H1 (cell line): ENCODE data around the gene DPYD. TPM values are rescaled to one million over a fixed set of nuclear protein-coding genes. Genes with fewer than 3 reads are reported as not detected.

ENCODE experiments used
- NANOG ChIP-seq: IDR thresholded peaks from 2 replicates; pipeline ENCODE4 v1.6.1; 2011; ENCODE audit warnings: low read length, low read depth, mild to moderate bottlenecking, inconsistent platforms; ENCODE audit not compliant: insufficient read depth, poor library complexity, severe bottlenecking
- SP2 ChIP-seq: IDR thresholded peaks from 2 replicates; pipeline ENCODE4 v1.6.1; 2012; ENCODE audit warnings: mild to moderate bottlenecking, low read length, inconsistent platforms
- SRF ChIP-seq: IDR thresholded peaks from 2 replicates; pipeline ENCODE4 v1.6.1; 2011; ENCODE audit warnings: mild to moderate bottlenecking, low read depth, low read length, moderate library complexity
- TAF7 ChIP-seq: optimal IDR thresholded peaks from 2 replicates; pipeline ENCODE3; 2011; ENCODE audit warnings: low read depth, mild to moderate bottlenecking, inconsistent platforms, low read length, moderate library complexity, borderline replicate concordance
- ZNF274 ChIP-seq: IDR thresholded peaks from 2 replicates; pipeline ENCODE4 v1.7.0; 2012; ENCODE audit warnings: low read length, borderline replicate concordance; ENCODE audit errors: extremely low read depth
- polyA plus RNA-seq, 7 experiments: library from polyadenylated mRNA; depleted of rRNA in 3 of 7; stranded (reverse) in 5 of 7; unstranded in 2 of 7; fragments of >200 nt in 5 of 7; fragments of 200-250 nt in 2 of 7; gene quantifications; 1 replicate in 5 of 7; 2 replicates in 1 of 7; 4 replicates in 1 of 7; pipeline versions ENCODE4 v1.2.1 to v1.2.3, GENCODE V29; 2011 to 2013; ENCODE audit warnings: missing spikeins in 2 of 7, mixed read lengths in 2 of 7
- total RNA-seq: library from RNA; stranded (reverse); fragmentation: NEBNext Ultra II Directional; extraction: Animal tissue kit (Norgen Biotek cat#: 25700); gene quantifications from 2 replicates; pipeline ENCODE4 v1.2.1, GENCODE V29; 2021
- TF ChIP-seq, protein P1 (sequence below), 3 experiments: IDR thresholded peaks; 1 replicate in 2 of 3; 2 replicates in 1 of 3; pipeline versions ENCODE4 v1.5.1 to v1.6.1; 2011; ENCODE audit warnings: low read length in 3 of 3, mild to moderate bottlenecking in 3 of 3, inconsistent platforms in 2 of 3, low read depth in 1 of 3, moderate library complexity in 1 of 3; ENCODE audit not compliant: insufficient read depth in 1 of 3; ENCODE audit errors: control extremely low read depth in 1 of 3

DPYD gene
- total and polyA plus RNA-seq, 2 of the 8 experiments (the other 6 are each of a cell fraction or from before 2014, with no cell fraction given), result 0.29 to 0.73 TPM

DNA sequence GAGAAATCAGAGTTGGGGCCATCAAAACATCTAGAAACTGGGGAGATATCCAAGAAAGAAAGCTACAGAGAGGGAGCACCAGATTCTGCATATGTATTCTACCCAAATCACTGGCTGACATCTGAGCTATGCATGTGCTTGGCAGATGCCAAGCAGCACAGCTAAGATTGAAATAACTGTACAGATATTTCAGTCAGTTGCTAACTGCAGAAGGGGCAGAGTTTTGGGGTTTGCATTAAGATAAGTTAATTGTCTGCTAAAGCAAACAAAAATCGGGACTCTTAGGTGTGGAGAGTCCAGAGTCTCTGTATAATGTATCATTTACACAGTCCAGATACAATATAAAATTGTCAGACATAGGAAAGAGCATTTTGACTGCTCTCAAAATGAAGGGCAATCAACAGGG lies 762.1 kb downstream of the DPYD start (continued):
- TF ChIP-seq SP2 (no peak), TAF7 (no peak), NANOG (no peak), ZNF274 (no peak), SRF (no peak)
- TF ChIP-seq, protein P1, sequence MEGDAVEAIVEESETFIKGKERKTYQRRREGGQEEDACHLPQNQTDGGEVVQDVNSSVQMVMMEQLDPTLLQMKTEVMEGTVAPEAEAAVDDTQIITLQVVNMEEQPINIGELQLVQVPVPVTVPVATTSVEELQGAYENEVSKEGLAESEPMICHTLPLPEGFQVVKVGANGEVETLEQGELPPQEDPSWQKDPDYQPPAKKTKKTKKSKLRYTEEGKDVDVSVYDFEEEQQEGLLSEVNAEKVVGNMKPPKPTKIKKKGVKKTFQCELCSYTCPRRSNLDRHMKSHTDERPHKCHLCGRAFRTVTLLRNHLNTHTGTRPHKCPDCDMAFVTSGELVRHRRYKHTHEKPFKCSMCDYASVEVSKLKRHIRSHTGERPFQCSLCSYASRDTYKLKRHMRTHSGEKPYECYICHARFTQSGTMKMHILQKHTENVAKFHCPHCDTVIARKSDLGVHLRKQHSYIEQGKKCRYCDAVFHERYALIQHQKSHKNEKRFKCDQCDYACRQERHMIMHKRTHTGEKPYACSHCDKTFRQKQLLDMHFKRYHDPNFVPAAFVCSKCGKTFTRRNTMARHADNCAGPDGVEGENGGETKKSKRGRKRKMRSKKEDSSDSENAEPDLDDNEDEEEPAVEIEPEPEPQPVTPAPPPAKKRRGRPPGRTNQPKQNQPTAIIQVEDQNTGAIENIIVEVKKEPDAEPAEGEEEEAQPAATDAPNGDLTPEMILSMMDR (IDR thresholded peaks at IDR 0.05; ENCODE audit: control extremely low read depth in 1 of 3, insufficient read depth in 1 of 3, low read depth in 1 of 3, low read length in 3 of 3), result no peak
